ENCODE measurements around the gene RUNX1. TPM values are rescaled to one million over a fixed set of nuclear protein-coding genes. Genes with fewer than 3 reads are reported as not detected.

Gene RUNX1
- total RNA-seq, 1 donor: 40.9 TPM

- Histone ChIP-seq H3K4me1 (ENCODE audit: insufficient read depth, low read length) (no peaks in the 10 kb centered on the region), H3K36me3 (ENCODE audit: insufficient read depth, low read length) (no peaks in the 10 kb centered on the region), H3K27ac (ENCODE audit: low read depth, low read length) (no peak overlapping the region), H2AFZ (ENCODE audit: low read length) (no peak overlapping the region), H3K4me3 (ENCODE audit: insufficient read depth, low read length) (no peak overlapping the region), H4K20me1 (ENCODE audit: insufficient read depth, low read length) (no peaks in the 10 kb centered on the region), H3K9me3 (ENCODE audit: low read depth, low read length) (no peaks in the 10 kb centered on the region), H3K4me2 (ENCODE audit: insufficient read depth, low read length) (no peak overlapping the region), H3K79me2 (ENCODE audit: insufficient read depth, low read length) (peaks cover 5% of the 10 kb centered on the region), H3K27me3 (ENCODE audit: insufficient read depth, low read length) (no peaks in the 10 kb centered on the region)
- DNase-seq (ENCODE audit: insufficient read length, low spot score, missing footprints): no peak
- no peak for TF ChIP-seq CTCF (IDR thresholded peaks at IDR 0.05; ENCODE audit: extremely low read depth, low read depth, low read length)
Measured at GRCh38 chr21:34959607-34960006, 89.5 kb downstream of the RUNX1 start.

- DNase-seq (ENCODE audit: insufficient read length, low spot score, missing footprints): no peak
- Histone ChIP-seq H3K9me3 (ENCODE audit: low read depth, low read length) (no peaks in the 10 kb centered on the region), H3K79me2 (ENCODE audit: insufficient read depth, low read length) (peaks cover 2% of the 10 kb centered on the region)
Measured at GRCh38 chr21:34958040-34958439, 91.1 kb downstream of the RUNX1 start.

GRCh38 chr21:34956416-34957316, 92.4 kb downstream of the RUNX1 start:
- H3K4me2 ChIP-seq (ENCODE audit: insufficient read depth, low read length): no peak overlapping the region
- no peak overlapping the region for H3K4me3 ChIP-seq (ENCODE audit: insufficient read depth, low read length)
- TF ChIP-seq CTCF (IDR thresholded peaks at IDR 0.05; ENCODE audit: extremely low read depth, low read depth, low read length): no peak
- no peaks in the 10 kb centered on the region for H3K27me3 ChIP-seq (ENCODE audit: insufficient read depth, low read length)
- no peaks in the 10 kb centered on the region for H4K20me1 ChIP-seq (ENCODE audit: insufficient read depth, low read length)
- no peak overlapping the region for H2AFZ ChIP-seq (ENCODE audit: low read length)
- no peaks in the 10 kb centered on the region for H3K9me3 ChIP-seq (ENCODE audit: low read depth, low read length)
- H3K27ac ChIP-seq (ENCODE audit: low read depth, low read length): no peak overlapping the region
- H3K79me2 ChIP-seq (ENCODE audit: insufficient read depth, low read length): peaks cover 2% of the 10 kb centered on the region
- no peaks in the 10 kb centered on the region for H3K36me3 ChIP-seq (ENCODE audit: insufficient read depth, low read length)
- no peaks in the 10 kb centered on the region for H3K4me1 ChIP-seq (ENCODE audit: insufficient read depth, low read length)
- no peak for DNase-seq (ENCODE audit: insufficient read length, low spot score, missing footprints)

More at GRCh38 chr21:34958040-34958439, 91.1 kb downstream of the RUNX1 start:
- Histone ChIP-seq H2AFZ (ENCODE audit: low read length) (no peak overlapping the region), H3K36me3 (ENCODE audit: insufficient read depth, low read length) (no peaks in the 10 kb centered on the region), H3K4me3 (ENCODE audit: insufficient read depth, low read length) (no peak overlapping the region), H3K27me3 (ENCODE audit: insufficient read depth, low read length) (no peaks in the 10 kb centered on the region), H3K4me2 (ENCODE audit: insufficient read depth, low read length) (no peak overlapping the region), H3K4me1 (ENCODE audit: insufficient read depth, low read length) (no peaks in the 10 kb centered on the region), H4K20me1 (ENCODE audit: insufficient read depth, low read length) (no peaks in the 10 kb centered on the region), H3K27ac (ENCODE audit: low read depth, low read length) (no peak overlapping the region)
- no peak for TF ChIP-seq CTCF (IDR thresholded peaks at IDR 0.05; ENCODE audit: extremely low read depth, low read depth, low read length)

GRCh38 chr21:34953950-34954349, 95.2 kb downstream of the RUNX1 start:
- H3K4me2 ChIP-seq (ENCODE audit: insufficient read depth, low read length): no peak overlapping the region
- no peaks in the 10 kb centered on the region for H3K27me3 ChIP-seq (ENCODE audit: insufficient read depth, low read length)
- peaks cover 2% of the 10 kb centered on the region for H4K20me1 ChIP-seq (ENCODE audit: insufficient read depth, low read length)
- H2AFZ ChIP-seq (ENCODE audit: low read length): no peak overlapping the region
- H3K27ac ChIP-seq (ENCODE audit: low read depth, low read length): no peak overlapping the region
- no peak for TF ChIP-seq CTCF (IDR thresholded peaks at IDR 0.05; ENCODE audit: extremely low read depth, low read depth, low read length)
- H3K4me3 ChIP-seq (ENCODE audit: insufficient read depth, low read length): no peak overlapping the region
- no peak for DNase-seq (ENCODE audit: insufficient read length, low spot score, missing footprints)
- no peaks in the 10 kb centered on the region for H3K9me3 ChIP-seq (ENCODE audit: low read depth, low read length)
- no peaks in the 10 kb centered on the region for H3K4me1 ChIP-seq (ENCODE audit: insufficient read depth, low read length)
- H3K79me2 ChIP-seq (ENCODE audit: insufficient read depth, low read length): peaks cover 6% of the 10 kb centered on the region
- no peaks in the 10 kb centered on the region for H3K36me3 ChIP-seq (ENCODE audit: insufficient read depth, low read length)

Measured in osteoblast (primary cell).